Neuronal stem cell (in vitro differentiated cells): ENCODE results near the gene CITED1. TPM values are rescaled to one million over a fixed set of nuclear protein-coding genes. Genes with fewer than 3 reads are reported as not detected.

ENCODE experiments used
- DNase-seq: peaks from one replicate; pipeline ENCODE4 v3.0.0-alpha.2; 2013; ENCODE audit warnings: low spot score
- H2AFZ ChIP-seq: one replicate; pipeline ENCODE4 v1.6.1; 2013; ENCODE audit warnings: mild to moderate bottlenecking, low read length, inconsistent platforms
- H2AK5ac ChIP-seq: 2 replicates; pipeline ENCODE4 v1.6.1; 2013; ENCODE audit warnings: low read depth, mild to moderate bottlenecking, inconsistent platforms, low read length, moderate library complexity, mixed read lengths
- H2BK120ac ChIP-seq: 2 replicates; pipeline ENCODE4 v1.6.1; 2013; ENCODE audit warnings: low read depth, mild to moderate bottlenecking, inconsistent platforms, low read length, moderate library complexity, mixed read lengths
- H2BK12ac ChIP-seq: one replicate; pipeline ENCODE4 v1.6.1; 2013; ENCODE audit warnings: low read length, inconsistent platforms
- H2BK15ac ChIP-seq: 2 replicates; pipeline ENCODE4 v1.6.1; 2013; ENCODE audit warnings: mild to moderate bottlenecking, low read length, inconsistent platforms, mixed read lengths
- H2BK5ac ChIP-seq: one replicate; pipeline ENCODE4 v1.6.1; 2013; ENCODE audit warnings: inconsistent platforms, mild to moderate bottlenecking, low read length, moderate library complexity
- H3K14ac ChIP-seq: one replicate; pipeline ENCODE4 v1.6.1; 2013; ENCODE audit warnings: low read length, inconsistent platforms
- H3K18ac ChIP-seq: 2 replicates; pipeline ENCODE4 v1.6.1; 2013; ENCODE audit warnings: low read length, inconsistent platforms
- H3K23ac ChIP-seq: 2 replicates; pipeline ENCODE4 v1.6.1; 2013; ENCODE audit warnings: low read depth, mild to moderate bottlenecking, mixed read lengths, low read length, inconsistent platforms; ENCODE audit not compliant: poor library complexity
- H3K27ac ChIP-seq: replicated peaks from 3 replicates; pipeline ENCODE4 v1.5.1; 2013; ENCODE audit warnings: low read length, inconsistent platforms
- H3K27me3 ChIP-seq, 3 experiments: 2 replicates each; pipeline ENCODE4 v1.6.1; 2013; ENCODE audit warnings: low read length in 3 of 3, mild to moderate bottlenecking in 2 of 3, inconsistent platforms in 1 of 3, low read depth in 1 of 3, mixed read lengths in 1 of 3, moderate library complexity in 1 of 3; ENCODE audit not compliant: control insufficient read depth in 3 of 3, insufficient read depth in 3 of 3
- H3K36me3 ChIP-seq, 2 donors: replicated peaks in 1 of 2; 2 replicates each; pipeline ENCODE4 v1.6.1; 2013; ENCODE audit warnings: low read length in 2 of 2; ENCODE audit not compliant: control insufficient read depth in 2 of 2, insufficient read depth in 2 of 2
- H3K4ac ChIP-seq: 2 replicates; pipeline ENCODE4 v1.6.1; 2013; ENCODE audit warnings: inconsistent platforms, mild to moderate bottlenecking, low read length, moderate library complexity
- H3K4me1 ChIP-seq, 2 donors: 1 replicate in 1 of 2; 2 replicates in 1 of 2; pipeline ENCODE4 v1.6.1; 2013; ENCODE audit warnings: low read length in 2 of 2, low read depth in 1 of 2; ENCODE audit not compliant: control insufficient read depth in 2 of 2, insufficient read depth in 1 of 2
- H3K4me2 ChIP-seq: one replicate; pipeline ENCODE4 v1.6.1; 2013; ENCODE audit warnings: mild to moderate bottlenecking, low read length, inconsistent platforms; ENCODE audit not compliant: insufficient read depth, poor library complexity, severe bottlenecking
- H3K4me3 ChIP-seq, 2 donors: 2 replicates each; pipeline ENCODE4 v1.5.1; 2013; ENCODE audit warnings: low read length in 2 of 2, mild to moderate bottlenecking in 2 of 2, inconsistent platforms in 1 of 2, moderate library complexity in 1 of 2
- H3K79me1 ChIP-seq: one replicate; pipeline ENCODE4 v1.6.1; 2013; ENCODE audit warnings: low read depth, mild to moderate bottlenecking, inconsistent platforms, low read length, moderate library complexity
- H3K9ac ChIP-seq: one replicate; pipeline ENCODE4 v1.6.1; 2013; ENCODE audit warnings: mild to moderate bottlenecking, low read depth, low read length, inconsistent platforms; ENCODE audit not compliant: poor library complexity
- H3K9me3 ChIP-seq, 2 donors: replicated peaks in 1 of 2; 2 replicates each; pipeline versions ENCODE3 to v1.6.1; 2013; ENCODE audit warnings: low read length in 2 of 2, mild to moderate bottlenecking in 2 of 2, inconsistent platforms in 1 of 2, low read depth in 1 of 2, mixed read lengths in 1 of 2, moderate library complexity in 1 of 2; ENCODE audit not compliant: control insufficient read depth in 2 of 2, insufficient read depth in 1 of 2
- H4K8ac ChIP-seq: one replicate; pipeline ENCODE4 v1.6.1; 2013; ENCODE audit warnings: low read depth, mild to moderate bottlenecking, inconsistent platforms, low read length, moderate library complexity
- H4K91ac ChIP-seq: one replicate; pipeline ENCODE4 v1.6.1; 2013; ENCODE audit warnings: low read length, low read depth, mild to moderate bottlenecking, inconsistent platforms; ENCODE audit not compliant: poor library complexity
- WGBS, 2 donors: extraction: QIAGEN DNeasy Blood & Tissue Kit; methylation state at CpG; one replicate each; pipeline ENCODE4 v1.1.7; 2013; ENCODE audit warnings: missing lambda C conversion rate in 2 of 2, mixed read lengths in 1 of 2; ENCODE audit not compliant: insufficient read length in 2 of 2, insufficient replicate concordance in 1 of 2; ENCODE audit errors: extremely low coverage in 2 of 2; 5-methylcytosine and 5-hydroxymethylcytosine counted together
- polyA plus RNA-seq, 2 experiments: library from polyadenylated mRNA; stranded (reverse); fragments of 200-250 nt; gene quantifications; one replicate each; pipeline ENCODE4 v1.2.3, GENCODE V29; 2013

Gene CITED1, protein sequence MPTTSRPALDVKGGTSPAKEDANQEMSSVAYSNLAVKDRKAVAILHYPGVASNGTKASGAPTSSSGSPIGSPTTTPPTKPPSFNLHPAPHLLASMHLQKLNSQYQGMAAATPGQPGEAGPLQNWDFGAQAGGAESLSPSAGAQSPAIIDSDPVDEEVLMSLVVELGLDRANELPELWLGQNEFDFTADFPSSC
- polyA plus RNA-seq (2013, experiment 1 of 2): 4.0 TPM
- polyA plus RNA-seq (2013, experiment 2 of 2): 3.6 TPM

- Histone ChIP-seq H2BK120ac (no peak within 1 kb of the TSS), H2BK15ac (no peak within 1 kb of the TSS), H3K79me1 (no peaks in the 10 kb centered on the region), H3K4me3 (peak within 1 kb of the TSS; percentile 61 to 78), H4K8ac (no peak within 1 kb of the TSS), H3K4me1 (peaks cover 3 to 7% of the 10 kb centered on the region in 2 donors), H2AK5ac (no peak within 1 kb of the TSS), H2AFZ (peak within 1 kb of the TSS; percentile 95), H3K9me3 (no peaks in the 10 kb centered on the region), H3K27ac (no peak within 1 kb of the TSS), H3K4ac (no peak within 1 kb of the TSS), H4K91ac (no peak within 1 kb of the TSS), H3K27me3 (peaks cover 5 to 59% (median 57%) of the 10 kb centered on the region in 3 experiments), H3K9ac (peak within 1 kb of the TSS; percentile 81), H3K23ac (no peak within 1 kb of the TSS), H2BK5ac (no peak within 1 kb of the TSS), H2BK12ac (no peak within 1 kb of the TSS), H3K36me3 (no peaks in the 10 kb centered on the region), H3K14ac (no peak within 1 kb of the TSS), H3K18ac (peak within 1 kb of the TSS; percentile 71), H3K4me2 (peak within 1 kb of the TSS; percentile 86)
- WGBS, 2 donors: no CpG with 5 or more reads among the region's 68 CpGs
- peak; percentile 18 for DNase-seq
Measured at GRCh38 chrX:72305286-72306084, at the start of gene CITED1. CITED1 (minus strand) TSS chrX:72305914; CDS start chrX:72302869, 3,045 bp downstream.

DNA sequence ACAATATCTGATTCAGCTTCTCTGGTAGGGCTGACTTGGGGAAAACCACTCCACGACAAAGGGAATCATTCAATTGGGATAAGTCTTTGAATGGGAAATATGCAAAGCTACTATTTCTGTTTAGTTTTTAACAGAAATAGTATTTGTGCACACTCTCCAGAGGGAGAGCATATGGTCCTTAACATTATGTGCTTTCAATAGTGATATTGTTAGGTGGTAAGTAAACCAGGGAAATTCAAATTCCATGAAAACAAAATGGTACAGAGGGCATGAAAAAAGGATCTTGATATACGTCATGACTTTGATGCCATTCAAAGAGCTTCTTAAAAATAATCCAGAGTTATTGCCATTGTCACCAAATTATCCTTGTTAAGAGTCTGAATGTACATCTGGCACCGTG is 47.1 kb upstream of the CITED1 start:
- Histone ChIP-seq H3K23ac (no peak overlapping the region), H2BK120ac (no peak overlapping the region), H4K8ac (no peak overlapping the region), H3K4ac (no peak overlapping the region), H3K4me3 (no peak overlapping the region), H3K27ac (no peak overlapping the region), H2AK5ac (no peak overlapping the region), H3K27me3 (peaks cover 0 to 5% (median 0%) of the 10 kb centered on the region in 3 experiments), H2BK5ac (no peak overlapping the region), H3K9ac (no peak overlapping the region), H2AFZ (no peak overlapping the region), H3K36me3 (peaks cover 0 to 12% of the 10 kb centered on the region in 2 donors), H3K4me1 (no peaks in the 10 kb centered on the region), H2BK12ac (no peak overlapping the region), H3K18ac (no peak overlapping the region), H3K4me2 (no peak overlapping the region), H3K79me1 (no peaks in the 10 kb centered on the region), H4K91ac (no peak overlapping the region), H3K9me3 (no peaks in the 10 kb centered on the region), H2BK15ac (no peak overlapping the region), H3K14ac (no peak overlapping the region)
- DNase-seq: no peak
- no CpG with 5 or more reads among the region's 3 CpGs for WGBS, 2 donors

GRCh38 chrX:72351606-72352334 is 46.1 kb upstream of the CITED1 start:
- no peak overlapping the region for H3K27ac ChIP-seq
- no peaks in the 10 kb centered on the region for H3K9me3 ChIP-seq
- no peak overlapping the region for H2BK15ac ChIP-seq
- peaks cover 0 to 12% of the 10 kb centered on the region in 2 donors for H3K36me3 ChIP-seq
- H4K91ac ChIP-seq: no peak overlapping the region
- no peak overlapping the region for H2AFZ ChIP-seq
- no CpG with 5 or more reads among the region's 8 CpGs for WGBS, 2 donors
- H3K4me1 ChIP-seq: peaks cover 0 to 1% of the 10 kb centered on the region in 2 donors
- H2BK120ac ChIP-seq: no peak overlapping the region
- no peak overlapping the region for H4K8ac ChIP-seq
- H3K23ac ChIP-seq: no peak overlapping the region
- DNase-seq: no peak
- H3K4me2 ChIP-seq: no peak overlapping the region
- no peak overlapping the region for H2AK5ac ChIP-seq
- H2BK12ac ChIP-seq: no peak overlapping the region
- no peak overlapping the region for H2BK5ac ChIP-seq
- H3K79me1 ChIP-seq: no peaks in the 10 kb centered on the region
- H3K4me3 ChIP-seq: no peak overlapping the region
- H3K14ac ChIP-seq: no peak overlapping the region
- no peak overlapping the region for H3K4ac ChIP-seq
- no peak overlapping the region for H3K9ac ChIP-seq
- peaks cover 0 to 1% (median 0%) of the 10 kb centered on the region in 3 experiments for H3K27me3 ChIP-seq
- no peak overlapping the region for H3K18ac ChIP-seq

- H2BK5ac ChIP-seq: no peak overlapping the region
- no peak overlapping the region for H3K4me2 ChIP-seq
- no peak overlapping the region for H2BK120ac ChIP-seq
- no peak overlapping the region for H3K9ac ChIP-seq
- H3K4me3 ChIP-seq: no peak overlapping the region
- no peak overlapping the region for H3K27ac ChIP-seq
- no peak overlapping the region for H4K8ac ChIP-seq
- no peak overlapping the region for H3K4ac ChIP-seq
- peaks cover 0 to 12% of the 10 kb centered on the region in 2 donors for H3K36me3 ChIP-seq
- DNase-seq: no peak
- H3K4me1 ChIP-seq: peaks cover 0 to 6% of the 10 kb centered on the region in 2 donors
- H2AFZ ChIP-seq: no peak overlapping the region
- no peak overlapping the region for H2AK5ac ChIP-seq
- H2BK12ac ChIP-seq: no peak overlapping the region
- no peak overlapping the region for H3K18ac ChIP-seq
- no peak overlapping the region for H3K14ac ChIP-seq
- no peak overlapping the region for H3K23ac ChIP-seq
- no CpG with 5 or more reads among the region's 3 CpGs for WGBS, 2 donors
- no peaks in the 10 kb centered on the region for H3K9me3 ChIP-seq
- H3K27me3 ChIP-seq: no peaks in the 10 kb centered on the region
- no peak overlapping the region for H2BK15ac ChIP-seq
- H3K79me1 ChIP-seq: no peaks in the 10 kb centered on the region
- no peak overlapping the region for H4K91ac ChIP-seq
Measured at GRCh38 chrX:72349190-72349589, 43.5 kb upstream of the CITED1 start.
